Right lobe of liver (tissue), 4 donors: ENCODE measurements around the gene GUK1.

Experiments
- POLR2A ChIP-seq: fragments of 450-650 bp; IDR thresholded peaks from one replicate; pipeline ENCODE4 v1.6.1; 2017; ENCODE audit warnings: antibody characterized with exemption, mild to moderate bottlenecking
- TF ChIP-seq, protein P1 (sequence below), 4 donors: fragments of 200-600 bp in 3 of 4; fragments of 450-650 bp in 1 of 4; IDR thresholded peaks; one replicate each; pipeline versions ENCODE4 v1.5.1 to v1.8.0; 2016 to 2022; ENCODE audit warnings: antibody characterized with exemption in 4 of 4, mild to moderate bottlenecking in 2 of 4
- donor health status: DM: no; HTN: no; CAD: no.
- donor health status: DM: no; HTN: no; CAD: no.
- donor health status: DM: no; HTN: yes; CAD: no.

DNA sequence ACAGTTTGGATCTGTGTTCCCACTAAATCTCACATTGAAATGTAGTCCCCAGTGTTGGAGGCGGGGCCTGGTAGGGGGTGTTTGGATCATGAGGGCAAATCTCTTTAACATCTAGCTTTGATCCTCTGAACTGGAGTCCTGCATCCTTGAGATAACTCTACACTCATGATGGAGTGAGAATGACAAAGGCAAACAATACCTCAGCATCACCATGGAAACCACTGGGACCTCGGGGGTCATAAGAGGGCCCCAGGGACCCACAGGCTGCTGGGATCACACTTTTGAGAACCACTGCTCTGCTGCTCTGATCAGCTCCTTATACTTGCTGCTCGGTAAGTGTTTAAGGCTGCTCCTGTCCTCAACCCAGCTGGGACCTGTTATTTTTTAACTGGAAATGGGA lies 54.4 kb downstream of the GUK1 start:
- TF ChIP-seq, protein P1, sequence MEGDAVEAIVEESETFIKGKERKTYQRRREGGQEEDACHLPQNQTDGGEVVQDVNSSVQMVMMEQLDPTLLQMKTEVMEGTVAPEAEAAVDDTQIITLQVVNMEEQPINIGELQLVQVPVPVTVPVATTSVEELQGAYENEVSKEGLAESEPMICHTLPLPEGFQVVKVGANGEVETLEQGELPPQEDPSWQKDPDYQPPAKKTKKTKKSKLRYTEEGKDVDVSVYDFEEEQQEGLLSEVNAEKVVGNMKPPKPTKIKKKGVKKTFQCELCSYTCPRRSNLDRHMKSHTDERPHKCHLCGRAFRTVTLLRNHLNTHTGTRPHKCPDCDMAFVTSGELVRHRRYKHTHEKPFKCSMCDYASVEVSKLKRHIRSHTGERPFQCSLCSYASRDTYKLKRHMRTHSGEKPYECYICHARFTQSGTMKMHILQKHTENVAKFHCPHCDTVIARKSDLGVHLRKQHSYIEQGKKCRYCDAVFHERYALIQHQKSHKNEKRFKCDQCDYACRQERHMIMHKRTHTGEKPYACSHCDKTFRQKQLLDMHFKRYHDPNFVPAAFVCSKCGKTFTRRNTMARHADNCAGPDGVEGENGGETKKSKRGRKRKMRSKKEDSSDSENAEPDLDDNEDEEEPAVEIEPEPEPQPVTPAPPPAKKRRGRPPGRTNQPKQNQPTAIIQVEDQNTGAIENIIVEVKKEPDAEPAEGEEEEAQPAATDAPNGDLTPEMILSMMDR (IDR thresholded peaks at IDR 0.05) = no peak
- TF ChIP-seq POLR2A = no peak
